ENCODE data around the gene CITED4. TPM values are rescaled to one million over a fixed set of nuclear protein-coding genes. Genes with fewer than 3 reads are reported as not detected.

CITED4 gene
- total and polyA plus RNA-seq, 10 of the 15 experiments (the other 5 are each of a cell fraction or from before 2014, with no cell fraction given) = 0.13 to 0.64 (median 0.26) TPM; not detected in 6

DNA sequence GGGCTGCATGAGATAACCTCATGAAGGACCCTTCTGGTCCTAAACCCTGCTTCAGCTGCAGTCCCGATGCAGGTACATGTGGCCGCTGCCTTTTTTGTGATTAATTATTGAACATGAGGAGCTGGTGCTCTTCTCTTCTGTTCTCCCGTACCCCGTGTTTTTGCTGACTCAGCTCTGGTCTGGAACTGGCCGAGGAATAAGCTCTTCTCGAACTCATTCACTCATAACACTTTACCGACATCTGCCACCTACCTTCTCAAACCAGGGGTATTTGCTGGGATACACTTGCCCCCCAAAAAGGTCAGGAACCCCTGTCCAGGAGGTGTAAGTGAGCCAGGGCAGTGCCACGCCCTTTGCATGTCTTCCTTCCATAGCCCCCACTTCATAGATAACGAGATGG, 46.7 kb downstream of the CITED4 start:
- ChIA-PET CTCF (no interaction called here), RAD21 (ENCODE audit: unreplicated experiment) (no interaction called here), POLR2A (interaction anchor here (0.9 kb wide), 1 partner anchor 20 kb away, joined by 4 read pairs; no protein-coding TSS in a partner anchor), SMC1A (ENCODE audit: uncharacterized antibody, unreplicated experiment) (no interaction called here)
- 48% methylated on average over 9 of the region's 9 CpGs for WGBS (ENCODE audit: insufficient coverage, insufficient replicate concordance, low lambda C conversion rate, missing lambda C conversion rate)
- H4K20me1 ChIP-seq (ENCODE audit: control insufficient read depth, insufficient read depth) = no peaks in the 10 kb centered on the region
- TF ChIP-seq ETV6 (conservative IDR thresholded peaks at IDR 0.05 in 1 of 2, IDR thresholded peaks at IDR 0.05 in 1 of 2; ENCODE audit: borderline replicate concordance in 1 of 2, low read depth in 1 of 2) (no peak), TAF1 (IDR thresholded peaks at IDR 0.05; ENCODE audit: borderline replicate concordance, low read depth, low read length) (no peak), PML (IDR thresholded peaks at IDR 0.05; ENCODE audit: low read length) (no peak), SMAD5 (IDR thresholded peaks at IDR 0.05; ENCODE audit: low read depth) (no peak), CHD4 (IDR thresholded peaks at IDR 0.05) (no peak), GATAD2B (conservative IDR thresholded peaks at IDR 0.05; ENCODE audit: low read depth) (no peak), MEF2B (IDR thresholded peaks at IDR 0.05; ENCODE audit: partially characterized antibody, poor library complexity, severe bottlenecking) (no peak), NFIC (IDR thresholded peaks at IDR 0.05; ENCODE audit: low read depth, low read length) (no peak), SPI1 (IDR thresholded peaks at IDR 0.05; ENCODE audit: borderline replicate concordance, insufficient read depth, low read depth, low read length) (no peak), ZNF217 (IDR thresholded peaks at IDR 0.05) (no peak), IKZF1 (conservative IDR thresholded peaks at IDR 0.05) (no peak), SMARCA5 (IDR thresholded peaks at IDR 0.05) (no peak), RFX5 (IDR thresholded peaks at IDR 0.05; ENCODE audit: low read depth, low read length) (no peak), CUX1 (IDR thresholded peaks at IDR 0.05; ENCODE audit: insufficient replicate concordance, low read depth, low read length) (no peak)
- TF ChIP-seq, protein P1, sequence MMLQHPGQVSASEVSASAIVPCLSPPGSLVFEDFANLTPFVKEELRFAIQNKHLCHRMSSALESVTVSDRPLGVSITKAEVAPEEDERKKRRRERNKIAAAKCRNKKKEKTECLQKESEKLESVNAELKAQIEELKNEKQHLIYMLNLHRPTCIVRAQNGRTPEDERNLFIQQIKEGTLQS (IDR thresholded peaks at IDR 0.05; ENCODE audit: borderline replicate concordance, extremely low read depth, low read depth, low read length) = no peak
- in situ Hi-C loops (cut with MboI) = no loop called here
- no peak overlapping the region for H3K4me3 ChIP-seq
- no TSS peak for BruUV-seq (replicated peaks)
- H3K9me3 ChIP-seq (replicated peaks; ENCODE audit: control insufficient read depth, insufficient read depth, low read length) = no peaks in the 10 kb centered on the region
- H3K36me3 ChIP-seq (ENCODE audit: control insufficient read depth in 2 of 2, insufficient read depth in 2 of 2, low read length in 1 of 2) = no peaks in the 10 kb centered on the region
- no peak overlapping the region for H3K27ac ChIP-seq (ENCODE audit: control insufficient read depth, insufficient read depth)
- DNase-seq (ENCODE audit: low read depth, low spot score) = no peak
- H3K79me2 ChIP-seq (ENCODE audit: control insufficient read depth, insufficient read depth, low read length) = no peaks in the 10 kb centered on the region
- no peaks in the 10 kb centered on the region; a peak in 1 of 4 replicates for H3K27me3 ChIP-seq (replicated peaks in 1 of 2; ENCODE audit: control insufficient read depth in 2 of 2, insufficient read depth in 2 of 2, low read length in 1 of 2)
- ATAC-seq = no peak
- intact Hi-C loops (cut with micrococcal nuclease; ENCODE audit: unreplicated experiment) = no loop called here
- no peak overlapping the region for H3K4me2 ChIP-seq (ENCODE audit: control insufficient read depth, insufficient read depth)
- FAIRE-seq = no peak
- peaks cover 4% of the 10 kb centered on the region; the same call in 1 of the 2 replicates for H3K4me1 ChIP-seq (ENCODE audit: control insufficient read depth, insufficient read depth, low read length)
- H2AFZ ChIP-seq (ENCODE audit: control insufficient read depth, low read depth, low read length) = no peak overlapping the region
- no peak overlapping the region for H3K9ac ChIP-seq (ENCODE audit: control insufficient read depth, insufficient read depth, low read length)

Measured in GM12878 (cell line).